K562 (cell line): ENCODE results near the gene ETFBKMT. TPM values are rescaled to one million over a fixed set of nuclear protein-coding genes. Genes with fewer than 3 reads are reported as not detected.

Experiments
- ATAC-seq: fragments of 200-7000 bp; cut with Tn5 transposase; 3 replicates; pipeline ENCODE4 v1.9.1; 2020; ENCODE audit warnings: moderate library complexity
- BruUV-seq: library from RNA; stranded (reverse); fragments of 400-500 nt; replicated peaks from 2 replicates; lab custom pipeline; 2021; lab: Mats Ljungman, UMichigan
- CTCF ChIA-PET: fragments of 300-600 bp; formaldehyde crosslinking; extraction: SDS; loops from one replicate; lab custom pipeline; 2021; ENCODE audit warnings: low intra/inter-chr PET ratio; lab: Yijun Ruan, JAX
- POLR2A ChIA-PET: fragments of 300-600, 350-650 bp; sonication (Branson Sonifier 250); formaldehyde crosslinking; extraction: SDS; loops from one replicate; lab custom pipeline; 2021; ENCODE audit warnings: antibody characterized with exemption, inconsistent platforms; lab: Yijun Ruan, JAX
- DNase-seq, 4 experiments: peaks; one replicate each; pipeline versions ENCODE4 v3.0.0 to v3.0.0-alpha.2; 2011 to 2018; ENCODE audit warnings: low spot score in 3 of 4, mixed read lengths in 3 of 4; ENCODE audit errors: extremely low read depth in 1 of 4
- FAIRE-seq: peaks from 2 replicates; lab custom pipeline; 2011; peaks lifted over from hg19 to GRCh38; lab: Jason Lieb, UNC
- H2AFZ ChIP-seq: 2 replicates; pipeline ENCODE4 v1.6.0; 2011; ENCODE audit warnings: low read depth, low read length, control low read depth, inconsistent platforms
- H3K27ac ChIP-seq: fragments of 200-600 bp; 3 replicates; pipeline ENCODE4 v1.8.0; 2011; ENCODE audit warnings: low read depth, mild to moderate bottlenecking, control low read depth, inconsistent platforms, low read length, moderate library complexity, mixed read lengths; ENCODE audit errors: extremely low read depth
- H3K27me3 ChIP-seq, 2 experiments: fragments of 300-600 bp in 1 of 2; 2 replicates in 1 of 2; 3 replicates in 1 of 2; pipeline versions ENCODE4 v1.6.0 to v1.8.0; 2011; ENCODE audit warnings: inconsistent platforms in 2 of 2, low read length in 2 of 2, mild to moderate bottlenecking in 1 of 2, mixed read lengths in 1 of 2, moderate library complexity in 1 of 2; ENCODE audit not compliant: control insufficient read depth in 2 of 2, insufficient read depth in 2 of 2
- H3K36me3 ChIP-seq: fragments of 300-600 bp; 3 replicates; pipeline ENCODE4 v1.8.0; 2011; ENCODE audit warnings: mild to moderate bottlenecking, low read length, inconsistent platforms; ENCODE audit not compliant: control insufficient read depth, insufficient read depth
- H3K4me1 ChIP-seq, 2 experiments: fragments of 200-600 bp in 1 of 2; replicated peaks in 1 of 2; 2 replicates in 1 of 2; 3 replicates in 1 of 2; pipeline versions ENCODE4 v1.5.1 to v1.8.0; 2011; ENCODE audit warnings: inconsistent platforms in 2 of 2, low read length in 2 of 2, mild to moderate bottlenecking in 1 of 2, mixed read lengths in 1 of 2, moderate library complexity in 1 of 2; ENCODE audit not compliant: control insufficient read depth in 2 of 2, insufficient read depth in 2 of 2
- H3K4me2 ChIP-seq: 2 replicates; pipeline ENCODE4 v1.6.1; 2011; ENCODE audit warnings: low read length, control low read depth, inconsistent platforms, mixed read lengths; ENCODE audit not compliant: insufficient read depth
- H3K4me3 ChIP-seq: fragments of 200-600 bp; sonication (generic), shearing (Covaris generic); 2 replicates; pipeline ENCODE4 v1.5.1; 2016; ENCODE audit warnings: control low read depth, inconsistent platforms
- H3K79me2 ChIP-seq: fragments of 200-600 bp; 3 replicates; pipeline ENCODE4 v1.8.0; 2011; ENCODE audit warnings: low read length, inconsistent platforms; ENCODE audit not compliant: control insufficient read depth, insufficient read depth
- H3K9ac ChIP-seq, 2 experiments: 2 replicates each; pipeline versions ENCODE4 v1.6.0 to v1.6.1; 2011; ENCODE audit warnings: low read depth in 2 of 2, low read length in 2 of 2, control low read depth in 1 of 2, inconsistent platforms in 1 of 2, mild to moderate bottlenecking in 1 of 2, mixed read lengths in 1 of 2; ENCODE audit not compliant: insufficient read depth in 1 of 2
- H3K9me1 ChIP-seq: one replicate; pipeline ENCODE4 v1.6.0; 2011; ENCODE audit warnings: inconsistent platforms, mild to moderate bottlenecking, low read length, moderate library complexity; ENCODE audit not compliant: control insufficient read depth, insufficient read depth
- H3K9me3 ChIP-seq: replicated peaks from 2 replicates; pipeline ENCODE4 v1.5.1; 2011; ENCODE audit warnings: low read depth, low read length, inconsistent platforms; ENCODE audit not compliant: control insufficient read depth, insufficient read depth
- H4K20me1 ChIP-seq: replicated peaks from 2 replicates; pipeline ENCODE4 v1.6.1; 2011; ENCODE audit warnings: low read length, inconsistent platforms, mixed read lengths; ENCODE audit not compliant: control insufficient read depth, insufficient read depth
- HEY1 ChIP-seq: fragments of 250-450 bp; sonication (Bioruptor Pico); IDR thresholded peaks from 2 replicates; pipeline ENCODE4 v1.5.0; 2020; ENCODE audit warnings: mild to moderate bottlenecking, moderate library complexity, borderline replicate concordance
- HNRNPK ChIP-seq: fragments of 200-400 bp; formaldehyde crosslinking; IDR thresholded peaks from one replicate; pipeline ENCODE4 v1.6.1; 2018; ENCODE audit warnings: mild to moderate bottlenecking, low read depth, low read length; ENCODE audit not compliant: poor library complexity, severe bottlenecking
- MAZ ChIP-seq, 2 experiments: fragments of 450-650 bp in 1 of 2; sonication (generic) in 1 of 2; formaldehyde crosslinking; IDR thresholded peaks in 1 of 2; conservative IDR thresholded peaks in 1 of 2; 2 replicates each; pipeline versions ENCODE4 v1.4.0 to v1.5.0; 2020; ENCODE audit warnings: mild to moderate bottlenecking in 1 of 2, missing genetic modification reagents in 1 of 2
- MTF1 ChIP-seq: fragments of 250-450 bp; sonication (Bioruptor Pico); IDR thresholded peaks from 2 replicates; pipeline ENCODE4 v1.9.0; 2021; ENCODE audit warnings: moderate library complexity, mild to moderate bottlenecking, inconsistent platforms, borderline replicate concordance
- NCOA6 ChIP-seq: fragments of 450-650 bp; IDR thresholded peaks from 2 replicates; pipeline ENCODE4 v1.6.1; 2017; ENCODE audit warnings: mild to moderate bottlenecking
- XRCC4 ChIP-seq: IDR thresholded peaks from one replicate; pipeline ENCODE4 v1.6.1; 2011; ENCODE audit not compliant: insufficient read depth, insufficient read length; ENCODE audit errors: extremely low read depth
- WGBS: fragments of 100-300 bp; shearing (Covaris generic); methylation state at CpG from one replicate; pipeline ENCODE4 v1.1.6; 2016; ENCODE audit warnings: low coverage, mixed read lengths; ENCODE audit not compliant: insufficient coverage; ENCODE audit errors: missing lambda C conversion rate; 5-methylcytosine and 5-hydroxymethylcytosine counted together
- in situ Hi-C: fragments of 300-500 bp; cut with MboI; formaldehyde crosslinking; loops from 4 replicates; pipeline ENCODE4 v1.15.0; 2018; ENCODE audit warnings: inconsistent platforms, mixed read lengths
- intact Hi-C: fragments of 100-400 bp; cut with micrococcal nuclease; formaldehyde crosslinking; loops from 2 replicates; pipeline ENCODE4 v1.14.2; 2022
- polyA plus RNA-seq, 8 experiments: library from polyadenylated mRNA; depleted of rRNA in 4 of 8; stranded (reverse) in 5 of 8; unstranded in 3 of 8; fragments of >200 nt; fragmentation: Nextera tagmentation in 2 of 8; fragmentation: Illumina TruSeq in 1 of 8; extraction: Ambion mirVana in 2 of 8; extraction: Trizol in 1 of 8; gene quantifications; 2 replicates each; pipeline versions ENCODE4 v1.2.1 to v1.2.3, GENCODE V29; 2011 to 2014; ENCODE audit warnings: inconsistent platforms in 1 of 8, missing spikeins in 1 of 8
- total RNA-seq, 7 experiments: library from RNA; depleted of rRNA in 6 of 7; stranded (reverse); fragments of >200 nt in 6 of 7; fragmentation: Illumina TruSeq in 2 of 7; extraction: Trizol in 2 of 7; gene quantifications; 2 replicates each; pipeline versions ENCODE4 v1.2.1 to v1.2.3, GENCODE V29; 2011 to 2021; ENCODE audit warnings: low replicate concordance in 1 of 7
- TF ChIP-seq, protein P1 (sequence below): fragments of 250-450 bp; sonication (Bioruptor Pico); IDR thresholded peaks from 2 replicates; pipeline ENCODE4 v1.8.0; 2022; ENCODE audit warnings: inconsistent platforms, mild to moderate bottlenecking, moderate library complexity, borderline replicate concordance
- TF ChIP-seq, protein P2 (sequence below): fragments of 450-650 bp; IDR thresholded peaks from 2 replicates; pipeline ENCODE4 v1.6.1; 2016; ENCODE audit warnings: low read depth
- TF ChIP-seq, protein P3 (sequence below), 3 experiments: fragments of 200-800 bp in 1 of 3; sonication (Bioruptor generic) in 1 of 3; sonication (generic) in 1 of 3; formaldehyde crosslinking in 1 of 3; IDR thresholded peaks; 2 replicates each; pipeline versions ENCODE4 v1.6.1 to v1.8.0; 2016 to 2022; ENCODE audit warnings: mild to moderate bottlenecking in 2 of 3, missing compliant biosample characterization in 2 of 3, missing genetic modification characterization in 2 of 3, missing genetic modification reagents in 1 of 3

Gene ETFBKMT
- total and polyA plus RNA-seq, 9 of the 15 experiments (the other 6 are each of a cell fraction or from before 2014, with no cell fraction given): 0.18 to 1.7 (median 0.96) TPM

DNA sequence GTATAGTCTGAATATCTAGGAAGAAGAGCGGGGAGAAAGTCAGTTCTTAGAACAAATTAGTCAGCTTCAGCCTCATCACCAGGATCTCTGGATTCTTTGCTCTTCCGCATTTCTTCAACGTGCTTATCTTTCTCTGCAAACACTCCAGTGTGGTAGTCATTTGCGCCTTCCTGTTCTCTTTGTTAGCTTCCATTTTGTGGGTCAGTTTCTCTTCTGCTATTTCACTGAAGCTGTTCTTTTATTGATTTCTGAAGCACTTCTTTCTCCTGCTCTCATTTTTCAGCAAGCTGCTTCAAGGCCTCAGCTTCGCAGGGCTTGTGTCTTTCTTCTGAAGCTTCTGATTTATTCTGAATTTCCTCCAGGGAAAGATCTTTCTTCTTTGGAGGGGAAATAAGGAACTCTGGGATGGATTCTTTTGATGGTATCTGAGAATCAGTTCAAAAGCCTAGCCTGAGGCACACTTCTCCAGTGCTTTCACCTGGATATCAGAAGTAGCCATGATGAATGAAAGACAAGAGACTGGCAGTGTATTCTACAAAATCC, 55.9 kb downstream of the ETFBKMT start:
- Histone ChIP-seq H4K20me1 (no peaks in the 10 kb centered on the region), H3K27ac (peak overlapping the region; percentile 97), H3K36me3 (no peaks in the 10 kb centered on the region), H3K4me1 (peaks cover 8 to 21% of the 10 kb centered on the region in 2 experiments; a peak in 4 of 5 replicates), H3K4me3 (peak overlapping the region; percentile 49), H3K79me2 (peaks cover 48% of the 10 kb centered on the region), H3K9ac (peak overlapping the region; percentile 38 to 93; a peak in 3 of 4 replicates), H3K9me3 (no peaks in the 10 kb centered on the region; the same call in 1 of the 2 replicates), H3K4me2 (peak overlapping the region; percentile 89), H2AFZ (peak overlapping the region; percentile 78), H3K9me1 (no peaks in the 10 kb centered on the region), H3K27me3 (no peaks in the 10 kb centered on the region)
- BruUV-seq: no TSS peak
- POLR2A ChIA-PET: interaction anchor here (0.6 to 6.4 kb wide), 14 partner anchors 11 to 396 kb away, joined by 3 to 85 read pairs (median 5); partner anchors contain the start of genes AMN1 and ETFBKMT
- in situ Hi-C loops (no loop called here), intact Hi-C loops (loop anchor here (1.0 kb wide), 1 partner anchor 14 kb away; the partner anchor contains the start of gene AMN1)
- FAIRE-seq: peak; percentile 93
- CTCF ChIA-PET: no interaction called here
- 3% methylated on average over 5 of the region's 5 CpGs for WGBS
- DNase-seq: peak; percentile 62 to 94 (median 73)
- ATAC-seq: peak; percentile 86
- no peak for TF ChIP-seq NCOA6
- TF ChIP-seq, protein P1, sequence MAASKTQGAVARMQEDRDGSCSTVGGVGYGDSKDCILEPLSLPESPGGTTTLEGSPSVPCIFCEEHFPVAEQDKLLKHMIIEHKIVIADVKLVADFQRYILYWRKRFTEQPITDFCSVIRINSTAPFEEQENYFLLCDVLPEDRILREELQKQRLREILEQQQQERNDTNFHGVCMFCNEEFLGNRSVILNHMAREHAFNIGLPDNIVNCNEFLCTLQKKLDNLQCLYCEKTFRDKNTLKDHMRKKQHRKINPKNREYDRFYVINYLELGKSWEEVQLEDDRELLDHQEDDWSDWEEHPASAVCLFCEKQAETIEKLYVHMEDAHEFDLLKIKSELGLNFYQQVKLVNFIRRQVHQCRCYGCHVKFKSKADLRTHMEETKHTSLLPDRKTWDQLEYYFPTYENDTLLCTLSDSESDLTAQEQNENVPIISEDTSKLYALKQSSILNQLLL: no peak
- no peak for TF ChIP-seq HNRNPK
- TF ChIP-seq MTF1 (CRISPR knock-in tag): no peak
- TF ChIP-seq, protein P2, sequence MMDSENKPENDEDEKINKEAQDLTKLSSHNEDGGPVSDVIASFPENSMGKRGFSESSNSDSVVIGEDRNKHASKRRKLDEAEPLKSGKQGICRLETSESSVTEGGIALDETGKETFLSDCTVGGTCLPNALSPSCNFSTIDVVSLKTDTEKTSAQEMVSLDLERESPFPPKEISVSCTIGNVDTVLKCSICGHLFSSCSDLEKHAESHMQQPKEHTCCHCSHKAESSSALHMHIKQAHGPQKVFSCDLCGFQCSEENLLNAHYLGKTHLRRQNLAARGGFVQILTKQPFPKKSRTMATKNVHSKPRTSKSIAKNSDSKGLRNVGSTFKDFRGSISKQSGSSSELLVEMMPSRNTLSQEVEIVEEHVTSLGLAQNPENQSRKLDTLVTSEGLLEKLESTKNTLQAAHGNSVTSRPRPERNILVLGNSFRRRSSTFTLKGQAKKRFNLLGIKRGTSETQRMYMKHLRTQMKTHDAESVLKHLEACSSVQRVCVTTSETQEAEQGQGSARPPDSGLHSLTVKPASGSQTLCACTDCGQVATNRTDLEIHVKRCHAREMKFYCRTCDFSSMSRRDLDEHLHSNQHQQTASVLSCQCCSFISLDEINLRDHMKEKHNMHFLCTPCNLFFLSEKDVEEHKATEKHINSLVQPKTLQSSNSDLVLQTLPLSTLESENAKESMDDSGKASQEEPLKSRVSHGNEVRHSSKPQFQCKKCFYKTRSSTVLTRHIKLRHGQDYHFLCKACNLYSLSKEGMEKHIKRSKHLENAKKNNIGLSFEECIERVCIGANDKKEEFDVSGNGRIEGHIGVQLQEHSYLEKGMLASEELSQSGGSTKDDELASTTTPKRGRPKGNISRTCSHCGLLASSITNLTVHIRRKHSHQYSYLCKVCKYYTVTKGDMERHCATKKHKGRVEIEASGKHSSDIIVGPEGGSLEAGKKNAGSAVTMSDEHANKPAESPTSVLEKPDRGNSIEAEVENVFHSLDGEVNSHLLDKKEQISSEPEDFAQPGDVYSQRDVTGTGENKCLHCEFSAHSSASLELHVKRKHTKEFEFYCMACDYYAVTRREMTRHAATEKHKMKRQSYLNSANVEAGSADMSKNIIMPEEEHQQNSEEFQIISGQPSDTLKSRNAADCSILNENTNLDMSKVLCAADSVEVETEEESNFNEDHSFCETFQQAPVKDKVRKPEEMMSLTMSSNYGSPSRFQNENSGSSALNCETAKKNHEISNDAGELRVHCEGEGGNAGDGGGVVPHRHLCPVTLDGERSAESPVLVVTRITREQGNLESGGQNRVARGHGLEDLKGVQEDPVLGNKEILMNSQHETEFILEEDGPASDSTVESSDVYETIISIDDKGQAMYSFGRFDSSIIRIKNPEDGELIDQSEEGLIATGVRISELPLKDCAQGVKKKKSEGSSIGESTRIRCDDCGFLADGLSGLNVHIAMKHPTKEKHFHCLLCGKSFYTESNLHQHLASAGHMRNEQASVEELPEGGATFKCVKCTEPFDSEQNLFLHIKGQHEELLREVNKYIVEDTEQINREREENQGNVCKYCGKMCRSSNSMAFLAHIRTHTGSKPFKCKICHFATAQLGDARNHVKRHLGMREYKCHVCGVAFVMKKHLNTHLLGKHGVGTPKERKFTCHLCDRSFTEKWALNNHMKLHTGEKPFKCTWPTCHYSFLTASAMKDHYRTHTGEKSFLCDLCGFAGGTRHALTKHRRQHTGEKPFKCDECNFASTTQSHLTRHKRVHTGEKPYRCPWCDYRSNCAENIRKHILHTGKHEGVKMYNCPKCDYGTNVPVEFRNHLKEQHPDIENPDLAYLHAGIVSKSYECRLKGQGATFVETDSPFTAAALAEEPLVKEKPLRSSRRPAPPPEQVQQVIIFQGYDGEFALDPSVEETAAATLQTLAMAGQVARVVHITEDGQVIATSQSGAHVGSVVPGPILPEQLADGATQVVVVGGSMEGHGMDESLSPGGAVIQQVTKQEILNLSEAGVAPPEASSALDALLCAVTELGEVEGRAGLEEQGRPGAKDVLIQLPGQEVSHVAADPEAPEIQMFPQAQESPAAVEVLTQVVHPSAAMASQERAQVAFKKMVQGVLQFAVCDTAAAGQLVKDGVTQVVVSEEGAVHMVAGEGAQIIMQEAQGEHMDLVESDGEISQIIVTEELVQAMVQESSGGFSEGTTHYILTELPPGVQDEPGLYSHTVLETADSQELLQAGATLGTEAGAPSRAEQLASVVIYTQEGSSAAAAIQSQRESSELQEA: no peak
- TF ChIP-seq, protein P3, sequence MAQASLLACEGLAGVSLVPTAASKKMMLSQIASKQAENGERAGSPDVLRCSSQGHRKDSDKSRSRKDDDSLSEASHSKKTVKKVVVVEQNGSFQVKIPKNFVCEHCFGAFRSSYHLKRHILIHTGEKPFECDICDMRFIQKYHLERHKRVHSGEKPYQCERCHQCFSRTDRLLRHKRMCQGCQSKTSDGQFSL (CRISPR knock-in tag; IDR thresholded peaks at IDR 0.05): no peak
- TF ChIP-seq, protein P3 (tag; IDR thresholded peaks at IDR 0.05): no peak; a peak in 1 of 4 replicates
- TF ChIP-seq HEY1 (CRISPR knock-in tag): 0 out of 2 replicates have a peak, but pooled peaks have one; percentile 37
- no peak for TF ChIP-seq XRCC4
- peak in 1 of 2 experiments; percentile 65; a peak in 2 of 4 replicates for TF ChIP-seq MAZ (CRISPR knock-in tag; conservative IDR thresholded peaks at IDR 0.05 in 1 of 2, IDR thresholded peaks at IDR 0.05 in 1 of 2)
